Astrocyte of the cerebellum (primary cell): ENCODE results near the gene SPINK14.

Source experiments
- DNase-seq: peaks from one replicate; pipeline ENCODE4 v3.0.0-alpha.2; 2011; ENCODE audit warnings: low read depth
- H3K4me3 ChIP-seq: 2 replicates; pipeline ENCODE4 v1.5.1; 2011; ENCODE audit warnings: mild to moderate bottlenecking, low read depth, low read length, moderate library complexity
- in situ Hi-C: cut with HindIII; loops from 2 replicates; pipeline ENCODE4 v1.10.0; 2017; ENCODE audit warnings: low sequenced_read_pairs
- TF ChIP-seq, protein P1 (sequence below): IDR thresholded peaks from 2 replicates; pipeline ENCODE4 v1.5.1; 2012; ENCODE audit warnings: low read length, low read depth, moderate library complexity, mild to moderate bottlenecking; ENCODE audit errors: missing control alignments

Gene SPINK14

DNA sequence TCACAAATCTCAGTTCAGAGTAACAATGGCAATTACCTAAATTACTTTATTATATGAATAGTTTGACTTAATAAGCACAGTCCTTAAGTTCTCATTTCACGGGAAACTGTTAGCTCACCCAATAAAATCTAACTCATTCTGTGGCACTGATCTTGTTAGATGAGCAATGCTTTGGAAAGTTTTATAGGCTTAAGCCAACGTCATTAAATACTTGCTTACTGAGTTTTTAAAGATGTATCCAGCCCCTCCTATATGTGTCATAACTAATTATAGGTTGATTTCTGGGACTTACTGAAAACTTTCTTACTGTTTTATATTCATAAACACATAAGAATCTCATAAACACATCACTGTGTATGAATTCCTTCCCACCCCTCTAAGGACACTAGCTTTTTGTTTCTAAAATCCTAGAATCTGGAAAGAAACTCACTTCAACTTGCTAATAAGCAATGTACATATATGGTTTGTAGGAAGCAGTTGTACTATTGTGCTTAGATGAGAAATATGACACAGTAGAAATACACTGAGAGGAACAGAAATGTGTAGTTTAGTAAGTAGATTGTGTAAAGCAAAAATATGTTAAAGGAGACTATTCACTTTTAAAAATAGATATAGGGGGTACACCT, 55.9 kb downstream of the SPINK14 start:
- DNase-seq: no peak
- in situ Hi-C loops: no loop called here
- TF ChIP-seq, protein P1, sequence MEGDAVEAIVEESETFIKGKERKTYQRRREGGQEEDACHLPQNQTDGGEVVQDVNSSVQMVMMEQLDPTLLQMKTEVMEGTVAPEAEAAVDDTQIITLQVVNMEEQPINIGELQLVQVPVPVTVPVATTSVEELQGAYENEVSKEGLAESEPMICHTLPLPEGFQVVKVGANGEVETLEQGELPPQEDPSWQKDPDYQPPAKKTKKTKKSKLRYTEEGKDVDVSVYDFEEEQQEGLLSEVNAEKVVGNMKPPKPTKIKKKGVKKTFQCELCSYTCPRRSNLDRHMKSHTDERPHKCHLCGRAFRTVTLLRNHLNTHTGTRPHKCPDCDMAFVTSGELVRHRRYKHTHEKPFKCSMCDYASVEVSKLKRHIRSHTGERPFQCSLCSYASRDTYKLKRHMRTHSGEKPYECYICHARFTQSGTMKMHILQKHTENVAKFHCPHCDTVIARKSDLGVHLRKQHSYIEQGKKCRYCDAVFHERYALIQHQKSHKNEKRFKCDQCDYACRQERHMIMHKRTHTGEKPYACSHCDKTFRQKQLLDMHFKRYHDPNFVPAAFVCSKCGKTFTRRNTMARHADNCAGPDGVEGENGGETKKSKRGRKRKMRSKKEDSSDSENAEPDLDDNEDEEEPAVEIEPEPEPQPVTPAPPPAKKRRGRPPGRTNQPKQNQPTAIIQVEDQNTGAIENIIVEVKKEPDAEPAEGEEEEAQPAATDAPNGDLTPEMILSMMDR: no peak
- H3K4me3 ChIP-seq: no peak overlapping the region
